Loucy (cell line): ENCODE results near the gene CYTH4.

Experiments used
- H2AFZ ChIP-seq: fragments of 200-600 bp; sonication (generic); 2 replicates; pipeline ENCODE4 v1.6.0; 2016; ENCODE audit warnings: antibody characterized with exemption, mild to moderate bottlenecking, low read length, moderate library complexity
- H3F3A ChIP-seq: fragments of 200-600 bp; 2 replicates; pipeline ENCODE4 v1.6.0; 2016; ENCODE audit warnings: antibody characterized with exemption, low read depth, mild to moderate bottlenecking
- H3K27me3 ChIP-seq: fragments of 200-600 bp; sonication (generic); 2 replicates; pipeline ENCODE4 v1.6.1; 2014; ENCODE audit warnings: low read length, mild to moderate bottlenecking; ENCODE audit not compliant: insufficient read depth, poor library complexity, severe bottlenecking
- H3K36me3 ChIP-seq: fragments of 200-600 bp; sonication (generic); 2 replicates; pipeline ENCODE4 v1.6.1; 2016; ENCODE audit warnings: low read length; ENCODE audit not compliant: insufficient read depth
- H3K4me1 ChIP-seq: fragments of 200-600 bp; sonication (generic); 2 replicates; pipeline ENCODE4 v1.5.1; 2014; ENCODE audit warnings: low read length, mild to moderate bottlenecking; ENCODE audit not compliant: insufficient read depth, poor library complexity, severe bottlenecking
- H3K4me2 ChIP-seq: fragments of 200-600 bp; sonication (generic); 2 replicates; pipeline ENCODE4 v1.6.0; 2014; ENCODE audit warnings: antibody characterized with exemption, low read length, low read depth, mild to moderate bottlenecking; ENCODE audit not compliant: poor library complexity, severe bottlenecking
- H3K4me3 ChIP-seq: fragments of 200-600 bp; sonication (generic); 2 replicates; pipeline ENCODE4 v1.5.1; 2014; ENCODE audit warnings: low read length, mild to moderate bottlenecking, mixed read lengths; ENCODE audit not compliant: poor library complexity, severe bottlenecking
- H3K79me2 ChIP-seq: fragments of 200-600 bp; sonication (generic); 2 replicates; pipeline ENCODE4 v1.6.1; 2014; ENCODE audit warnings: low read length; ENCODE audit not compliant: insufficient read depth
- H3K9ac ChIP-seq: fragments of 200-600 bp; sonication (generic); 2 replicates; pipeline ENCODE4 v1.6.0; 2014; ENCODE audit warnings: mild to moderate bottlenecking, low read depth, low read length, moderate library complexity; ENCODE audit not compliant: poor library complexity, severe bottlenecking
- H3K9me2 ChIP-seq: fragments of 200-600 bp; sonication (generic); replicated peaks from 2 replicates; pipeline ENCODE4 v1.6.1; 2016; ENCODE audit warnings: low read depth, low read length, mixed read lengths
- H3K9me3 ChIP-seq: fragments of 200-600 bp; sonication (generic); 2 replicates; pipeline ENCODE4 v1.6.1; 2014; ENCODE audit warnings: mild to moderate bottlenecking, antibody characterized with exemption, low read length, low read depth; ENCODE audit not compliant: insufficient read depth
- H4K20me1 ChIP-seq: fragments of 200-600 bp; sonication (generic); 2 replicates; pipeline ENCODE4 v1.6.0; 2014; ENCODE audit warnings: antibody characterized with exemption, low read length, mild to moderate bottlenecking; ENCODE audit not compliant: insufficient read depth, poor library complexity, severe bottlenecking
- CTCF ChIP-seq: fragments of 200-600 bp; sonication (generic); conservative IDR thresholded peaks from 2 replicates; pipeline ENCODE4 v1.5.1; 2014; ENCODE audit warnings: mild to moderate bottlenecking, antibody characterized with exemption, low read length
- EZH2phosphoT487 ChIP-seq: fragments of 200-600 bp; IDR thresholded peaks from 2 replicates; pipeline ENCODE4 v1.6.1; 2018; ENCODE audit warnings: antibody characterized with exemption, mild to moderate bottlenecking, moderate library complexity, borderline replicate concordance

The CYTH4 gene

GRCh38 chr22:37312549-37313183, 30.4 kb downstream of the CYTH4 start:
- Histone ChIP-seq H3K9ac (no peak overlapping the region), H4K20me1 (no peaks in the 10 kb centered on the region), H3K4me1 (peaks cover 83% of the 10 kb centered on the region), H3K79me2 (peaks cover 15% of the 10 kb centered on the region; the same call in 1 of the 2 replicates), H3F3A (peaks cover 9% of the 10 kb centered on the region), H3K27me3 (no peaks in the 10 kb centered on the region), H3K4me3 (no peak overlapping the region), H3K4me2 (no peak overlapping the region), H3K9me2 (no peaks in the 10 kb centered on the region), H3K36me3 (peaks cover 9% of the 10 kb centered on the region; the same call in 1 of the 2 replicates), H2AFZ (no peak overlapping the region), H3K9me3 (no peaks in the 10 kb centered on the region)
- TF ChIP-seq CTCF (peak; percentile 13; the same call in 1 of the 2 replicates), EZH2phosphoT487 (no peak)

GRCh38 chr22:37313376-37314314, 31.3 kb downstream of the CYTH4 start:
- Histone ChIP-seq H4K20me1 (no peaks in the 10 kb centered on the region), H3K4me3 (peak overlapping the region; percentile 55), H3K36me3 (peaks cover 9% of the 10 kb centered on the region; the same call in 1 of the 2 replicates), H3K4me2 (peak overlapping the region; percentile 68), H3K27me3 (no peaks in the 10 kb centered on the region), H3K9me2 (no peaks in the 10 kb centered on the region), H3F3A (peaks cover 3% of the 10 kb centered on the region; the same call in 1 of the 2 replicates), H3K9ac (peak overlapping the region; percentile 63), H3K9me3 (no peaks in the 10 kb centered on the region), H3K79me2 (peaks cover 15% of the 10 kb centered on the region; the same call in 1 of the 2 replicates), H3K4me1 (peaks cover 74% of the 10 kb centered on the region), H2AFZ (no peak overlapping the region)
- TF ChIP-seq EZH2phosphoT487 (no peak), CTCF (no peak)

- Histone ChIP-seq H3F3A (peaks cover 3% of the 10 kb centered on the region; the same call in 1 of the 2 replicates), H3K79me2 (peaks cover 8% of the 10 kb centered on the region; the same call in 1 of the 2 replicates), H3K36me3 (peaks cover 4% of the 10 kb centered on the region; the same call in 1 of the 2 replicates), H3K9me2 (no peaks in the 10 kb centered on the region), H3K27me3 (no peaks in the 10 kb centered on the region), H3K9me3 (no peaks in the 10 kb centered on the region), H4K20me1 (no peaks in the 10 kb centered on the region), H3K4me1 (peaks cover 65% of the 10 kb centered on the region), H3K9ac (peak overlapping the region; percentile 63), H2AFZ (no peak overlapping the region), H3K4me3 (peak overlapping the region; percentile 55), H3K4me2 (peak overlapping the region; percentile 68)
- TF ChIP-seq CTCF (no peak), EZH2phosphoT487 (no peak)
Measured at GRCh38 chr22:37314315-37315074, 32.2 kb downstream of the CYTH4 start.
